RWPE2 (cell line): ENCODE results near the gene POLR3K.
"Not testable (repeated sequence)": the region's sequence is repeated elsewhere in the genome, so short reads cannot be mapped to it uniquely, and the experiment has no call there.

Experiments
- ATAC-seq: fragments of 200-7000 bp; cut with Tn5 transposase; 3 replicates; pipeline ENCODE4 v1.9.1; 2021; ENCODE audit warnings: low read depth
- DNase-seq: peaks from one replicate; pipeline ENCODE4 v3.0.0-alpha.2; 2020; ENCODE audit warnings: low spot score
- H3K27ac ChIP-seq: fragments of 450-650 bp; 2 replicates; pipeline ENCODE4 v1.5.1; 2017; ENCODE audit warnings: mild to moderate bottlenecking; ENCODE audit not compliant: poor library complexity, severe bottlenecking
- H3K27me3 ChIP-seq: fragments of 250-450 bp; sonication (Bioruptor Pico); 2 replicates; pipeline ENCODE4 v1.5.1; 2021; ENCODE audit warnings: mild to moderate bottlenecking, moderate library complexity; ENCODE audit not compliant: insufficient read depth, poor library complexity, severe bottlenecking
- H3K36me3 ChIP-seq: fragments of 250-450 bp; sonication (Bioruptor Pico); 2 replicates; pipeline ENCODE4 v1.5.1; 2020; ENCODE audit warnings: low read depth, mild to moderate bottlenecking, moderate library complexity
- H3K4me1 ChIP-seq: fragments of 250-450 bp; sonication (Bioruptor Pico); 2 replicates; pipeline ENCODE4 v1.5.1; 2021; ENCODE audit warnings: mild to moderate bottlenecking, moderate library complexity; ENCODE audit not compliant: insufficient read depth, poor library complexity, severe bottlenecking
- H3K4me3 ChIP-seq: fragments of 250-450 bp; sonication (Bioruptor Pico); 2 replicates; pipeline ENCODE4 v1.5.1; 2021; ENCODE audit warnings: mild to moderate bottlenecking, moderate library complexity; ENCODE audit not compliant: severe bottlenecking
- H3K9me3 ChIP-seq: fragments of 250-450 bp; sonication (Bioruptor Pico); 2 replicates; pipeline ENCODE4 v1.5.1; 2021; ENCODE audit warnings: mild to moderate bottlenecking, moderate library complexity; ENCODE audit not compliant: severe bottlenecking
- CTCF ChIP-seq: fragments of 450-650 bp; IDR thresholded peaks from one replicate; pipeline ENCODE4 v1.5.1; 2017; ENCODE audit warnings: mild to moderate bottlenecking, moderate library complexity; ENCODE audit not compliant: poor library complexity, severe bottlenecking

POLR3K gene

GRCh38 chr16:54237-54581 is 801 bp upstream of the POLR3K start:
- peaks cover 43% of the 10 kb centered on the region for H3K36me3 ChIP-seq
- no peaks in the 10 kb centered on the region for H3K27me3 ChIP-seq
- H3K4me3 ChIP-seq: peak overlapping the region; percentile 61
- ATAC-seq (no peak), DNase-seq (no peak)
- no peak overlapping the region for H3K27ac ChIP-seq
- no peak for TF ChIP-seq CTCF
- no peaks in the 10 kb centered on the region for H3K4me1 ChIP-seq
- H3K9me3 ChIP-seq: no peaks in the 10 kb centered on the region

GRCh38 chr16:50769-51591 is 2.4 kb downstream of the POLR3K start:
- no peak overlapping the region for H3K27ac ChIP-seq
- no peaks in the 10 kb centered on the region for H3K4me1 ChIP-seq
- no peak overlapping the region for H3K4me3 ChIP-seq
- no peak for ATAC-seq
- TF ChIP-seq CTCF: no peak
- H3K36me3 ChIP-seq: peaks cover 47% of the 10 kb centered on the region
- DNase-seq: no peak
- no peaks in the 10 kb centered on the region for H3K27me3 ChIP-seq
- no peaks in the 10 kb centered on the region for H3K9me3 ChIP-seq

GRCh38 chr16:47234-47633 is 6.2 kb downstream of the POLR3K start:
- Histone ChIP-seq H3K4me1 (no peaks in the 10 kb centered on the region), H3K27ac (no peak overlapping the region), H3K36me3 (peaks cover 61% of the 10 kb centered on the region), H3K4me3 (no peak overlapping the region), H3K9me3 (no peaks in the 10 kb centered on the region), H3K27me3 (no peaks in the 10 kb centered on the region)
- no peak for DNase-seq
- ATAC-seq: no peak
- no peak for TF ChIP-seq CTCF

GRCh38 chr16:46510-46909 is 6.9 kb downstream of the POLR3K start:
- H3K4me1 ChIP-seq, H3K27ac ChIP-seq, DNase-seq, ATAC-seq, H3K4me3 ChIP-seq, H3K9me3 ChIP-seq, H3K27me3 ChIP-seq: not testable (repeated sequence)
- H3K36me3 ChIP-seq: peaks cover 56% of the 10 kb centered on the region

- Histone ChIP-seq H3K4me1 (no peaks in the 10 kb centered on the region), H3K27me3 (no peaks in the 10 kb centered on the region), H3K27ac (no peak overlapping the region), H3K9me3 (no peaks in the 10 kb centered on the region), H3K4me3 (no peak overlapping the region), H3K36me3 (peaks cover 45% of the 10 kb centered on the region)
- DNase-seq (no peak), ATAC-seq (no peak)
- no peak for TF ChIP-seq CTCF
These were observed 8.0 kb downstream of the POLR3K start for GRCh38 chr16:45454-45853.
